ENCODE measurements around the gene SKOR1.
A peak's percentile ranks its signal among the peaks of the same experiment; 100 is the strongest.

The SKOR1 gene

GRCh38 chr15:67820992-67821783, 4.1 kb upstream of the SKOR1 start:
- Mint-ChIP-seq H3K9me3 (no peaks in the 10 kb centered on the region), H3K27me3 (peaks cover 83% of the 10 kb centered on the region), H3K27ac (peak overlapping the region; percentile 17), H3K4me1 (ENCODE audit: low read depth) (peaks cover 50% of the 10 kb centered on the region), H3K36me3 (ENCODE audit: low read depth) (no peaks in the 10 kb centered on the region), H3K4me3 (no peak overlapping the region)
- DNase-seq: peak; percentile 54

GRCh38 chr15:67821784-67822440, 3.4 kb upstream of the SKOR1 start:
- H3K4me3 Mint-ChIP-seq: peak overlapping the region; percentile 38
- H3K27ac Mint-ChIP-seq: peak overlapping the region; percentile 17
- no peaks in the 10 kb centered on the region for H3K36me3 Mint-ChIP-seq (ENCODE audit: low read depth)
- peaks cover 86% of the 10 kb centered on the region for H3K27me3 Mint-ChIP-seq
- H3K9me3 Mint-ChIP-seq: no peaks in the 10 kb centered on the region
- no peak for DNase-seq
- H3K4me1 Mint-ChIP-seq (ENCODE audit: low read depth): peaks cover 53% of the 10 kb centered on the region

GRCh38 chr15:67822537-67823313, 2.6 kb upstream of the SKOR1 start:
- Mint-ChIP-seq H3K27me3 (peaks cover 78% of the 10 kb centered on the region), H3K4me1 (ENCODE audit: low read depth) (peaks cover 53% of the 10 kb centered on the region), H3K36me3 (ENCODE audit: low read depth) (no peaks in the 10 kb centered on the region), H3K9me3 (no peaks in the 10 kb centered on the region), H3K27ac (no peak overlapping the region), H3K4me3 (peak overlapping the region; percentile 42)
- no peak for DNase-seq

GRCh38 chr15:67823314-67824196, 1.8 kb upstream of the SKOR1 start:
- no peaks in the 10 kb centered on the region for H3K9me3 Mint-ChIP-seq
- peaks cover 58% of the 10 kb centered on the region for H3K4me1 Mint-ChIP-seq (ENCODE audit: low read depth)
- peak; percentile 43 for DNase-seq
- H3K36me3 Mint-ChIP-seq (ENCODE audit: low read depth): no peaks in the 10 kb centered on the region
- peaks cover 76% of the 10 kb centered on the region for H3K27me3 Mint-ChIP-seq
- peak overlapping the region; percentile 74 for H3K27ac Mint-ChIP-seq
- peak overlapping the region; percentile 77 for H3K4me3 Mint-ChIP-seq

- H3K9me3 Mint-ChIP-seq: no peaks in the 10 kb centered on the region
- no peak for DNase-seq
- no peaks in the 10 kb centered on the region for H3K36me3 Mint-ChIP-seq (ENCODE audit: low read depth)
- peaks cover 64% of the 10 kb centered on the region for H3K4me1 Mint-ChIP-seq (ENCODE audit: low read depth)
- peak overlapping the region; percentile 74 for H3K27ac Mint-ChIP-seq
- peaks cover 80% of the 10 kb centered on the region for H3K27me3 Mint-ChIP-seq
- H3K4me3 Mint-ChIP-seq: peak overlapping the region; percentile 77
Observed at GRCh38 chr15:67824197-67824968, 926 bp upstream of the SKOR1 start.

- peaks cover 77% of the 10 kb centered on the region for H3K27me3 Mint-ChIP-seq
- H3K36me3 Mint-ChIP-seq (ENCODE audit: low read depth): no peaks in the 10 kb centered on the region
- DNase-seq: peak; percentile 47
- peak overlapping the region; percentile 45 for H3K4me3 Mint-ChIP-seq
- no peaks in the 10 kb centered on the region for H3K9me3 Mint-ChIP-seq
- peak overlapping the region; percentile 88 for H3K27ac Mint-ChIP-seq
- H3K4me1 Mint-ChIP-seq (ENCODE audit: low read depth): peaks cover 64% of the 10 kb centered on the region
Observed at GRCh38 chr15:67825881-67826716, 790 bp downstream of the SKOR1 start.

GRCh38 chr15:67826717-67827561, 1.6 kb downstream of the SKOR1 start:
- Mint-ChIP-seq H3K4me1 (ENCODE audit: low read depth) (peaks cover 56% of the 10 kb centered on the region), H3K9me3 (no peaks in the 10 kb centered on the region), H3K36me3 (ENCODE audit: low read depth) (no peaks in the 10 kb centered on the region), H3K27ac (no peak overlapping the region), H3K27me3 (peaks cover 77% of the 10 kb centered on the region), H3K4me3 (no peak overlapping the region)
- DNase-seq: peak; percentile 43

GRCh38 chr15:67827562-67828277, 2.4 kb downstream of the SKOR1 start:
- Mint-ChIP-seq H3K4me1 (ENCODE audit: low read depth) (peaks cover 49% of the 10 kb centered on the region), H3K27me3 (peaks cover 75% of the 10 kb centered on the region), H3K36me3 (ENCODE audit: low read depth) (no peaks in the 10 kb centered on the region), H3K4me3 (no peak overlapping the region), H3K9me3 (no peaks in the 10 kb centered on the region), H3K27ac (no peak overlapping the region)
- peak; percentile 40 for DNase-seq

GRCh38 chr15:67828278-67828968, 3.1 kb downstream of the SKOR1 start:
- H3K4me1 Mint-ChIP-seq (ENCODE audit: low read depth): peaks cover 54% of the 10 kb centered on the region
- H3K36me3 Mint-ChIP-seq (ENCODE audit: low read depth): no peaks in the 10 kb centered on the region
- DNase-seq: no peak
- peaks cover 80% of the 10 kb centered on the region for H3K27me3 Mint-ChIP-seq
- no peak overlapping the region for H3K27ac Mint-ChIP-seq
- H3K4me3 Mint-ChIP-seq: peak overlapping the region; percentile 38
- no peaks in the 10 kb centered on the region for H3K9me3 Mint-ChIP-seq

GRCh38 chr15:67828969-67829646, 3.8 kb downstream of the SKOR1 start:
- peaks cover 80% of the 10 kb centered on the region for H3K27me3 Mint-ChIP-seq
- no peaks in the 10 kb centered on the region for H3K36me3 Mint-ChIP-seq (ENCODE audit: low read depth)
- H3K4me3 Mint-ChIP-seq: peak overlapping the region; percentile 36
- H3K27ac Mint-ChIP-seq: no peak overlapping the region
- H3K4me1 Mint-ChIP-seq (ENCODE audit: low read depth): peaks cover 53% of the 10 kb centered on the region
- no peaks in the 10 kb centered on the region for H3K9me3 Mint-ChIP-seq
- no peak for DNase-seq

Data from activated T-cell treated with anti-CD3 and anti-CD28 coated beads, Interleukin-2, amount 50 U/mL, for 24 hours (primary cell).